GM12892 (cell line): ENCODE data around the gene BUB1B.
"Not testable (repeated sequence)": the region's sequence is repeated elsewhere in the genome, so short reads cannot be mapped to it uniquely, and the experiment has no call there.

ENCODE experiments used
- POLR2A ChIP-seq: IDR thresholded peaks from 2 replicates; pipeline ENCODE4 v1.6.1; 2011; ENCODE audit warnings: low read depth, low read length, control low read depth
- POLR2AphosphoS5 ChIP-seq: IDR thresholded peaks from 2 replicates; pipeline ENCODE4 v1.6.1; 2011; ENCODE audit warnings: low read depth, low read length, control low read depth
- TAF1 ChIP-seq: IDR thresholded peaks from 2 replicates; pipeline ENCODE4 v1.6.1; 2011; ENCODE audit warnings: low read depth, mild to moderate bottlenecking, control low read depth, low read length, borderline replicate concordance

DNA sequence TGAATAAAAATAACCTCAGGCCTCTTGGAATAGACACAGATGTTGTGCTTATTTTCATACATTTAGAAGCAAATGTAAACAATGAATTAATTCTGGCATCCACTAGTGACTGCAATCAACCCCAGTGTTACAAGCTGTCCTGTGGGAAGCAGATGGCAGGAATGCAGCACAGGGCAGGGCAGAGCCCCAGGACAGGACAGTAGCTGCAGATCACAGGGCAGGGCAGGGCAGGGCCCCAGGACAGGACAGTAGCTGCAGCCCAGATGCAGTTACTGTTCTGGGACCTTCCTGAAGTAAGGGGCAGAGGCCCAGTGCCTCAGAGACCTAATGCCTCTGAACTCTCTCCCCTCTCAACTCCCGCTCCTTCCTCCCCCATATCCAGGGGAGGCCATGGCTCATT, 37.9 kb upstream of the BUB1B start:
- not testable (repeated sequence) for TF ChIP-seq POLR2AphosphoS5, POLR2A, TAF1
